Muscle layer of colon (tissue), 2 donors: ENCODE data around the gene RUFY4.
"Not testable (repeated sequence)": the region's sequence is repeated elsewhere in the genome, so short reads cannot be mapped to it uniquely, and the experiment has no call there.

Experiments
- H3K27ac ChIP-seq: one replicate; pipeline ENCODE4 v1.7.0; 2013; ENCODE audit warnings: low read depth, mild to moderate bottlenecking, low read length, moderate library complexity
- H3K27me3 ChIP-seq, 2 donors: one replicate each; pipeline ENCODE4 v1.7.0; 2013; ENCODE audit warnings: low read length in 2 of 2, mild to moderate bottlenecking in 2 of 2; ENCODE audit not compliant: insufficient read depth in 2 of 2, control insufficient read depth in 1 of 2
- H3K36me3 ChIP-seq: one replicate; pipeline ENCODE4 v1.7.0; 2013; ENCODE audit warnings: mild to moderate bottlenecking, low read length; ENCODE audit not compliant: insufficient read depth
- H3K4me1 ChIP-seq: one replicate; pipeline ENCODE4 v1.7.0; 2013; ENCODE audit warnings: mild to moderate bottlenecking, low read length; ENCODE audit not compliant: insufficient read depth
- H3K4me3 ChIP-seq, 2 donors: one replicate each; pipeline ENCODE4 v1.7.0; 2013; ENCODE audit warnings: low read length in 2 of 2, low read depth in 1 of 2, mild to moderate bottlenecking in 1 of 2, moderate library complexity in 1 of 2
- H3K9ac ChIP-seq: one replicate; pipeline ENCODE4 v1.7.0; 2013; ENCODE audit warnings: low read length
- H3K9me3 ChIP-seq: one replicate; pipeline ENCODE4 v1.7.0; 2013; ENCODE audit warnings: mild to moderate bottlenecking, low read length
- donor health status: abdominal sarcoma.
- donor health status: Adenocarcinoma of cecum.

Gene RUFY4

DNA sequence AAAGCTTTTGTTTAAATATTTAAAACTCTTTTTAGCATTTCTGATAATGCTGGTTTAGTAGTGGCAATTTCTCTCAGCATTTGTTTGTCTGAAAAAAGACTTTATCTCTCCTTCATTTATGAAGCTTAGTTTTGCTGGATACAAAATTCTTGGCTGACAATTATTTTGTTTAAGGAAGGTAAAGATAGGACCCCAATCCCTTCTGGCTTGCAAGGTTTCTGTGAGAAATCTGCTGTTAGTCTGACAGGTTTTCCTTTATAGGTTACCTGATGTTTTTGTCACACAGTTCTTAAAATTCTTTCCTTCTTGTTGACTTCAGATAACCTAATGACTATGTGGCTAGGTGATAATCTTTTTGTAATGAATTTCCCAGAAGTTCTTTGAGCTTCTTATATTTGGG lies 53.2 kb downstream of the RUFY4 start:
- not testable (repeated sequence) for H3K9ac ChIP-seq, H3K36me3 ChIP-seq, H3K4me3 ChIP-seq, H3K27me3 ChIP-seq, H3K9me3 ChIP-seq, H3K27ac ChIP-seq, H3K4me1 ChIP-seq

DNA sequence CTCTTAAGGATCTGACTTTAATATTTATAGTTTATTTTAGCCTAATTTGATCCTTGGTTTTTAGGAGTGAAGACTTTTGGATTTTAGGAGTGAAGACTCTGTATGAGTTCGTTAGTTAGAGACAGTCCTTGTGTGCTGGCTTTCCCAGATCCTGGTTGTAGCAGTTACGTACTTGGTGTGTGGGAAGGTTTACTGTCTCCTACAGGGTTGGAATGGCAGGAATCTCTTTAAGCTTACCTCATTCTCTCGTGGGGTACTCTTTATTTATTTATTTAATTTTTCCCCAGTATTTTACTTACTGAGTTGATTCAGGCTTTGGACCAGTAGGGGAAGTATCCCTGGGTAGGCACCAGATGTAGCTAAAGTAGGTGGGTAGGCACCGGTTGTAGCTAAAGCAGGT lies 54.9 kb downstream of the RUFY4 start:
- no peaks in the 10 kb centered on the region for H3K4me1 ChIP-seq
- no peak overlapping the region for H3K9ac ChIP-seq
- H3K36me3 ChIP-seq, result no peaks in the 10 kb centered on the region
- H3K27ac ChIP-seq, result no peak overlapping the region
- no peaks in the 10 kb centered on the region for H3K9me3 ChIP-seq
- H3K27me3 ChIP-seq, result no peaks in the 10 kb centered on the region
- no peak overlapping the region for H3K4me3 ChIP-seq

DNA sequence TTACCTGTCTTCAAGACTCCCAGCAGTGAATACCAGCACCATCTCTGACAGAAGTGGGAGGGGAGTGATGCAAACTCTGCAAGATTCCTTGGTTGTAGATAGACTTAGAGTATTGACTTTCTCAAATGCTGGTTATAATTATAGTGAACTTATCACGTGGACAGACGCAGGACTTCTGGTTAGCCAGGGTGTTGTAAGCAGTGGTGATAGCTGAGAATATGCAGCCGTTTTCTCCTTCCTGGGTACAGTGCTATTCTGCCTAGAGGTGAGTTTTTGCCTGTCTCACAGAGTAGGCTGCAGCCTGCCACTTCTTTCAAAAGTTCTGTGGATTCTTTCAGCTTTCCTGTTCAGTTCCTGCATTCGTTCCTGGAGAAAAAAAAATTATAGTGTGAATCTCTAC lies 56.0 kb downstream of the RUFY4 start:
- Histone ChIP-seq H3K36me3 (no peaks in the 10 kb centered on the region), H3K4me3 (no peak overlapping the region), H3K9me3 (no peaks in the 10 kb centered on the region), H3K27me3 (no peaks in the 10 kb centered on the region), H3K27ac (no peak overlapping the region), H3K4me1 (no peaks in the 10 kb centered on the region), H3K9ac (no peak overlapping the region)

DNA sequence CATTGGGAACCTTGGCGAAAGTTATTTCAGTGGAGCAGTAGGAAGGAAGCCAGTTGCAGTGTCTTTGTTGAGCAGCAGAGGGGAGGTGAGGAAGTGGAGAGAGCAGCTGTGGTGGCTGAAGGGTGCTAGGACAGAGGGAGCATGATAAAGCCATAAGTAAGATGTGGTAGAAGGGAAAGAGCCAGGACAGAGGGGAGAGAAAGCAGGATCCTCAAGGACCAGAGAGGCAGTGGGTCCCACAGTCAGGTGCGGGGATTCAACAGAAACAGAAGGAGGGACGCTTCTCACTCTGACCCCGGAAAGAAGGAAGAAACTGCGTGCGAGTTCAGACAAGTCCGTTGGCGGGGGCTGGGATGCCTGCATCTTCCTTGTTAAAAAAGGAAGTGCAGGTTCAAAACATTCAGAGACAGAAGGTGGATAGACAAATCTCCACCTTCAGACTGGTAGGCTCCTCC lies 56.6 kb downstream of the RUFY4 start, which contains the start of gene CXCR2:
Gene CXCR2 (plus strand): TSS at position 403 of the 455 bp plus-strand sequence. CDS start 8,774 bp downstream, outside the sequence.
- Histone ChIP-seq H3K4me1 (no peaks in the 10 kb centered on the region), H3K9ac (no peak within 1 kb of the TSS), H3K36me3 (no peaks in the 10 kb centered on the region), H3K9me3 (no peaks in the 10 kb centered on the region), H3K27me3 (no peaks in the 10 kb centered on the region), H3K27ac (no peak within 1 kb of the TSS), H3K4me3 (no peak within 1 kb of the TSS)

DNA sequence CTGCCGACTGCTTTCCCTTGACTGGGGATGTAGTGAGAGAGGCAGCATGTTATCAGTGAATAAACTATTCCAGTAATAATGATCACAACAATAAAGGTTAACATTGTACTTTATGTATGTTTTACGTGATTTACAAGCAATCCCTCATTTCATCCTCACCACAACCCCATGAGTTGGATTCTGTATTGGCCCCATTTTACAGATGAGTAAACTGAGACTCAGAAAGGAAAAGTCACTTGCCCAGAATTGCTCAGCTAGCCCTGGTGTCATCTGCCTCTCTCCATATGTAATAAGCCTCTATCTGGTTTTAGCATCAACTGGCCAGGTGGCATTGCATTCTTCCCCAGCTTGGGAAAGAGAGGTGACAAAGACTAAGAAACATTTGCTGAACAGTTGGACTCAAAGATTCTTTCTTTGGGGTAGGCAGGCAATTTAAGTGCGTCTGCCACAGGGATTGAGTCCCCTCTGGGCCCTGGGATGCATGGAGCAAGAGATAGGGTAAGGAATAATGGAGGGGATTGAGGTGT lies 58.9 kb downstream of the RUFY4 start:
- Histone ChIP-seq H3K4me3 (no peak overlapping the region), H3K27me3 (no peaks in the 10 kb centered on the region), H3K4me1 (no peaks in the 10 kb centered on the region), H3K9me3 (no peaks in the 10 kb centered on the region), H3K36me3 (no peaks in the 10 kb centered on the region), H3K9ac (no peak overlapping the region), H3K27ac (no peak overlapping the region)

DNA sequence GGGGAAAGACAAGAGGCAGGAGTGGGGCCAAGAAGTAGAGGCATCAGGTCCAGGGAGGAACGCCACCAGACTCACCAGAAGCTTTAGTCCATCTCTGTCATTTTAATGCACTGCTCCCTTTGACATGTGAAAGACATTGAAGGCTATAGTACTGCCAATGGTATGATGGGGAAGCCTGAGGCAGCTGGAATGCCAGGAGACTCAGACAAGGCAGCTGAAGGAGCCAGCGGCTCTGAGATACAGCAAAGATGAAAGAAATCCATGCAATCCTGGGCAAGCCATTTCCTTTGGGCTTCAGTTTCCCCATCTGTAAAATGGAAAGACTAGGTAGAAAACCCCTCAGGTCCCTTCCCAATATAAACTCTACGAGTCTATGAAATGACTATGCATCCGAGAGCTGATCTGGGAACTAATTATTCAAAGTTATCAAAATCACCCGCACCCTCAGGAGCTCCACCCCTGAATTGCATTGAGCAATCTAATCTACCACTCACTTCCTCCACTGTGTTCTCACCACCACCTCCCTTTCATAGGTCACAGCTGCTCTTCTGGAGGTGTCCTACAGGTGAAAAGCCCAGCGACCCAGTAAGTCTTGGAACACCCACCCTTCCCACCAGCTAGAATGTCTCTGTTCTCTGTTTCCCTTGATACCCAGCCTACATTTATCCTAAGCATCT lies 59.9 kb downstream of the RUFY4 start:
- Histone ChIP-seq H3K27me3 (no peaks in the 10 kb centered on the region), H3K36me3 (no peaks in the 10 kb centered on the region), H3K9me3 (no peaks in the 10 kb centered on the region), H3K27ac (no peak overlapping the region), H3K4me1 (no peaks in the 10 kb centered on the region), H3K4me3 (no peak overlapping the region), H3K9ac (no peak overlapping the region)

DNA sequence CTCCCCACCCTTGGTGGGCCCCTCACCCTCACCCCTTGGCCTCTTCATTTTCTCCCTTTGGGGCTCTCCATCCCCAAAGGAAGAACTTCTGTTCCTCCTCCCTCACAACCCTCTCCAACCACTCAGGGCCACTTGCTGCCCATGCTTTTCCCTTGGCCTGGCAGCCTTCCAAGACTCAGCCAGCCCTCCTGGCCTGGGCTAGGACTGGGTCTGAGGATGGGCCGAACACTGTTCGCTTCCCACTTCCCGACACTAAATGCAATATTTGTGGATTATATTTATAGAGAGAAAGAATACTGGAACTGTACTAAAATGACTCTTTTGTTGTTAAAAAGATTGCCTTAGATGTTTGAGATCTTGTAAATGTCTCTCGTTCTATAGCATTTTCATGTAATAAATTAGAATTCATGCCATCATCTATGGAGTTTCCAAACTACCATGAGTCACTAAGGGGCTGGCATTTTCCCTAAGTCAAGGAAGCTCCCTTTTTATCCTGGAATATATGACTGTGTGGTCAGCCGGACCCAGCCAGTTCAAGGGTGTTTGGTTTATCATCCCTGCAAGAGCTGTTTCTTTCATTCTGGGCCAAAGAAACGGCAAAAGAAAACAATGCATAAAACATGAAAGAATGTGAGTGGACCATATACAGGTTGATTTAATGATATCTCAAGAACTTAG lies 60.5 kb downstream of the RUFY4 start:
- H3K36me3 ChIP-seq, result no peaks in the 10 kb centered on the region
- H3K27me3 ChIP-seq, result no peaks in the 10 kb centered on the region
- no peak overlapping the region for H3K9ac ChIP-seq
- H3K9me3 ChIP-seq, result no peaks in the 10 kb centered on the region
- no peak overlapping the region for H3K27ac ChIP-seq
- no peak overlapping the region for H3K4me3 ChIP-seq
- H3K4me1 ChIP-seq, result no peaks in the 10 kb centered on the region

DNA sequence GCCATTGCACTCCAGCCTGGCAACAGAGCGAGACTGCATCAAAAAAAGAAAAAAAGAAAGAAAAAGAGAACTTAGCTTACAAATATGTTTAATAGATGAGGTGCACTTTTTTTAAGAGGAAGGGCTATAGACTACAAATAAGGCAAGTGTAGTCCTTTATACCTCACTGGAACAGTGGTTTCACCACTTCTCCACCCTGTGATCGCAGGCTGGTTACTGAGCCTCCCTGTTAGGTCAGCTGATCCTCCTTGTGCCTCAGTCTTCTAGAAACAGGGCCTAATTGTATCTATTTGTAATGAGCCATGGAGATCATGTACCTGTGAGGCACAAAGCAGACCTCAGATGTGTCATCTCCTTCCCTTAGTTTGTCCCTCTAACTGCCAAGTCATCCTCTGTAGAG lies 61.3 kb downstream of the RUFY4 start:
- H3K27ac ChIP-seq, result no peak overlapping the region
- no peak overlapping the region for H3K4me3 ChIP-seq
- H3K4me1 ChIP-seq, result no peaks in the 10 kb centered on the region
- no peaks in the 10 kb centered on the region for H3K27me3 ChIP-seq
- H3K9ac ChIP-seq, result no peak overlapping the region
- no peaks in the 10 kb centered on the region for H3K36me3 ChIP-seq
- no peaks in the 10 kb centered on the region for H3K9me3 ChIP-seq

DNA sequence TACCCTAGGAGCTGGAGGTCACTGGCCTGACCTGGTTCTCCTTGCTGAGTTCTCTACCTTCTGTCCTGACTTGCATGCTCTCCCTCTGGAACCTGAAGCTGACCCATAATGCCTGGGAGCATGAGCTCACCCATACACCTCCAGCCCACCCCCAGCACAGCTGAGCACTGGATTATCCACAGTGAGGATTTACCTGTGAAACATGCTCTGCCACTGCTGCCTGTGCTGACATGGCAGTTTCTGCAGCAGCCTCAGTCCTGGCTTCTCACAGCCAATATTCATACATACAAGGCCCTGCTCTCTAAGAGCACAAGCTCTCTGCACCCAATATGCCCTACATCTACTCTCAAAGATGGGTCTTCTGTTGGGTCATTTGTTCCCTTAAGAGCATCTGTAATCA lies 61.8 kb downstream of the RUFY4 start:
- H3K4me3 ChIP-seq, result no peak overlapping the region
- no peaks in the 10 kb centered on the region for H3K27me3 ChIP-seq
- H3K9me3 ChIP-seq, result no peaks in the 10 kb centered on the region
- no peaks in the 10 kb centered on the region for H3K36me3 ChIP-seq
- no peak overlapping the region for H3K9ac ChIP-seq
- no peak overlapping the region for H3K27ac ChIP-seq
- H3K4me1 ChIP-seq, result no peaks in the 10 kb centered on the region

DNA sequence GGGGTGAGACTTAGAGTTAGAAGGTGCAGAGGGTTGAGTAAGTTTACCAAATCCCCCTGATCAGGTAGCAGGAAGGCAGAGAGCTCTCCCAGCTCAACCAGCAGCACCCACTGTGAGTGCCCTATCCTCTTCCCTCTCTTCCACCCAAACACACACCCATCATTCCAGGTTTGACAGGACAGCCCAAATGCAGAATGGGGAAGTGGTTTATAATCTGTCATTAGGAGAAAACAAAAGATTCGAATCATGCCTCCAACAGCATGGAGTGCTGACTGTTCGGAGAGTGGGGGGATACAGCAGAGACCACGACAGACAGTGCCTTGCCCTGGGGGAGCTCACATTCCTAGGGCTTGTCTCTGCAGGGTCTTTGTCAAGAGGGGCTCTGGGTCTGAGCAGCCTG lies 68.5 kb downstream of the RUFY4 start:
- Histone ChIP-seq H3K9me3 (no peaks in the 10 kb centered on the region), H3K4me1 (no peaks in the 10 kb centered on the region), H3K27me3 (no peaks in the 10 kb centered on the region), H3K27ac (no peak overlapping the region), H3K36me3 (no peaks in the 10 kb centered on the region), H3K4me3 (no peak overlapping the region), H3K9ac (no peak overlapping the region)

DNA sequence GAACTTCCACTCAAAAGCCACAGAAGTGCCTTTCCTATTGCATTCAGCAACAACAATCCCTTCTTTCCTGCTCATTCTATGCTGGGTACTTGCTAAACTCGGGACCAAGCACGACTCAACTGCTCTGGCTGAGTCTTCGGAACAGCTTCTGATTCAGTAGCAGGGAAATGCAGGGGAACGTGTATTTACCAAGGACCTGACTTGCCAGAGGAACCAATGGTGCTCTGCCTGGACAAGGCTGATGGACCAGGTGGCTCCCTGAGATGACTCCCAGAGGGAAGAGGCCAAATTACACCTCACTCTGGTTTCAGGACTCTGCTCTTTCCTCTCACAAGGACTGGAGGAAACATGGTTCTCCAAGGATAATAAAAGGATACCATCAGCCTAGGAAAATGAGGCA lies 69.0 kb downstream of the RUFY4 start:
- H3K4me1 ChIP-seq, result no peaks in the 10 kb centered on the region
- H3K27ac ChIP-seq, result no peak overlapping the region

More for the DNA sequence above, 69.0 kb downstream of the RUFY4 start:
- Histone ChIP-seq H3K9ac (no peak overlapping the region), H3K27me3 (no peaks in the 10 kb centered on the region), H3K9me3 (no peaks in the 10 kb centered on the region), H3K36me3 (no peaks in the 10 kb centered on the region), H3K4me3 (no peak overlapping the region)
